Measurements from ENCODE around the gene SUPT3H. TPM values are rescaled to one million over a fixed set of nuclear protein-coding genes. Genes with fewer than 3 reads are reported as not detected.

The SUPT3H gene
- 2.9 TPM for total RNA-seq

DNA sequence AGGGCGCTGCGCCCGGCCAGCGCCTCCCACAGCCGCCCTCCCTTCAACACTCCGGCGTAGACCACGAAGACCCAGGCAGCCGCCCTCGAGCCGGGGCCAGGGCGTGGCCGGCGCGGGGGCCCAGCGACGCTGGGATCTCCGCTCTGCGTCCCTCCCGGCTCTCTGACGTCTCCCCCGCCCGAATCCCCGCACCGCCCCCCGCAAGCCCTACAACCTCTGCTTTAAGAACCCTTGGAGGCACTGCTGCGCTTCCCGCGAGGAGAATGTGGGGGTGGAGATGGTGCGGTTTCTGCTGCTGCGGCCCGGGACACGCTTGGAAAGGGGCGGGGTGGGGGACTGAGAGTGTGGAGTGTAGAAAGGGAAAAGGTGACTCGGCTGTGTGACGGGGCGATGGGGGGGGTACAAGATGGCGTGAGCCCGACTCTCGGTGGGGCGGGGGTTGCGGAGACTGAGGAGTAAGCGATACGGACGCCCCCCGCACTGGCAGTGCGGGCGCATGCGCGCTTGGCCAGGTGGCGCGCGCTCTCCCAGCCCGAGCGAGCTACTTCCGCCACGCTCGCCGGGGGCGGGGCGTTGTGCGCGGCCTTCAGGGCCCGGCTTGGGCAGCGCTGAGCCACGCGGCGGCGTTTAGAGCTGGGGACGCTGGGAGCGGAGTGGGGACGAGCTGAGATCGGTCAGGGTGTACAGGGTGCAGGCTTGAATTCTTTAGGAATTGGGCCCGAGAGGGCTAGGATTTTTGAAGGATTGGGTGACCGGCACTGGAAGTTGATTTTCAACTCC, at the start of gene SUPT3H:
TSS of gene SUPT3H (minus strand) at position 381 of the 780 bp plus-strand sequence.
- ATAC-seq, result peak; percentile 98

DNA sequence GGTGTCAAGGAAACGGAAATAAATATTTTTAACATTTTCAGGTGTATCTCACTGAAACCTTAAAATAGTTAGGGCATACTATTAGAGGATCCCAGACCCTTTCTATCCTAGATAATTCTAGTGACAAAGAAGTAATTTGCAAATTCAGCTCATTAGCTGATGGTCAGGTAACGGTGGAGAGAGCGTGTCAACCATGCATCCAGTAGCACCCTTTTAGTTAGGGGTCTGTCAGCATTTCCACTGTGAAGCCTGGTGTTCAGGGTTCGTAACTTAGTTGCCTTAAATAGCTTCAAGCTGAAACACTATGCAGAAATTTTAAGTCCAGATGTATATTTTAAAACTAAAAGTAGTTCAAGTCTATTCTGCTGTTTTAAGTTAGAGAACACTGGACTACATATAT, 48.5 kb upstream of the SUPT3H start:
- ATAC-seq, result no peak

DNA sequence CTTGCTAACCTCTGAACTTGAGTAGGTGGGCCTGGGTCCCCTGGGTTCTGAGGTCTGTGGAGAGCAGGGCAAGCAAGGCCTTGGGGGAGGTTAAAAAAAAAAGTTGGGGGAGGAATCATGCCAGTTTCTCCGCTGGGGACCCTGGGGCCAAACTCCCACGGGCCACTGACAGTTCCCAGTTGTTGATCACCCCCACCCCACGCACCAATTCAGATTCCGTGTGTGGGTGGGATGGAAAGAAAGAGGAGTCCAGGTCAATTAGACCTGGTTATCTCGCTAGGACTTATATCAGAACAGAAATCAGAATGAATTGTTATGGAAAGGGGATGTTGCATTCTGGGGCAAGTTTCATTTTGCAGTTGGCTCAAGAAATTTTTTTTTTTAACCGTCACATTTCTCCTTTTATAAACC, 46.7 kb upstream of the SUPT3H start:
- no peak for ATAC-seq

GRCh38 chr6:45423824-45424450, 46.2 kb upstream of the SUPT3H start:
- peak; percentile 6 for ATAC-seq

DNA sequence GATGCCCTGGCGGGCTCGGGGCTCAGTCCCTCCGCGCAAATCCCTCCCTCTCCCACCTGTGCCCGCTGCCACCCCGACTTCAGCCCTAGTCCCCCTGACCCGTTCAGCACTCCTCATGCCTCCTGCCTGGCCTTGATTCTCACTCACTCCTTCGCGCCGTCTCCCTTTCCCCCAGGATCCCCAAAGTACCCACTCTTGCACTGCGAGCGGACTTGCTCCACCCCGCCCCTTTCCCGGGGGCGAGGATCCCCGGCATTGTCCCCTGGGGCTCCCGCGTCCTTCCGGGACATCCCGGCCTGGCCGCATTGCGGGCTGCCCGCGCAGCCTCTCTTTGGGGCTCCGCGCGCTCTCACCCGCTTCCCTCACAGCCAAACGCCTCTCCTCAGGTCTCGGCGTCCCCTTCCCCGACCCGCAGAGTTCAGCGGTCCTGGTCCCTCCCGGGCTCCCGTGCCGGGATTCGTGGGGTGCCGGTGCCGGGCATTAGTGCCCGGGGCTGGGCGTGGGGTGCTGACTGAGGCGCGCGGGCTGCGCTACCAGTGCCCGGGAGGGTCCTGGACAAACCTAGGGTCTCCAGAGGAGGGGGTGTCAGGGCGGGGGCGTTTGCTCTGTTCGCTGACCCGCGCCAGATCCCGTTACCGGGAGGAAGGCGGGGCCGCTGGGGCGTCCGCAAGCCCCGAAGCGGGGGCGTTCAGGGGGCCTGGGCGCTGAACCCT, 45.5 kb upstream of the SUPT3H start:
- peak; percentile 3 for ATAC-seq

DNA sequence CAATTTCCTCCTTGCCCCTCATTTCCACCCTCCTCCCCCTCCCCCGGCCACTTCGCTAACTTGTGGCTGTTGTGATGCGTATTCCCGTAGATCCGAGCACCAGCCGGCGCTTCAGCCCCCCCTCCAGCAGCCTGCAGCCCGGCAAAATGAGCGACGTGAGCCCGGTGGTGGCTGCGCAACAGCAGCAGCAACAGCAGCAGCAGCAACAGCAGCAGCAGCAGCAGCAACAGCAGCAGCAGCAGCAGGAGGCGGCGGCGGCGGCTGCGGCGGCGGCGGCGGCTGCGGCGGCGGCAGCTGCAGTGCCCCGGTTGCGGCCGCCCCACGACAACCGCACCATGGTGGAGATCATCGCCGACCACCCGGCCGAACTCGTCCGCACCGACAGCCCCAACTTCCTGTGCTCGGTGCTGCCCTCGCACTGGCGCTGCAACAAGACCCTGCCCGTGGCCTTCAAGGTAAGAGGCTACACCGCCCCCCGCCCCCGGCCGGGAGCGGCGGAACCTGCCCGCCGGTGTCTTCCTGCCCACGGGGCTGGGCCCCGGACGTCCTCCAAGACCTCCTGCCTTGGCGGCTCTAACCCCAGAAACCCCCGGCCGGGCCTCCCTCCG, 44.9 kb upstream of the SUPT3H start:
- peak; percentile 7 for ATAC-seq

GRCh38 chr6:45421709-45422502, 44.2 kb upstream of the SUPT3H start:
- ATAC-seq, result peak; percentile 47

GRCh38 chr6:45420909-45421708, 43.4 kb upstream of the SUPT3H start:
- no peak for ATAC-seq

DNA sequence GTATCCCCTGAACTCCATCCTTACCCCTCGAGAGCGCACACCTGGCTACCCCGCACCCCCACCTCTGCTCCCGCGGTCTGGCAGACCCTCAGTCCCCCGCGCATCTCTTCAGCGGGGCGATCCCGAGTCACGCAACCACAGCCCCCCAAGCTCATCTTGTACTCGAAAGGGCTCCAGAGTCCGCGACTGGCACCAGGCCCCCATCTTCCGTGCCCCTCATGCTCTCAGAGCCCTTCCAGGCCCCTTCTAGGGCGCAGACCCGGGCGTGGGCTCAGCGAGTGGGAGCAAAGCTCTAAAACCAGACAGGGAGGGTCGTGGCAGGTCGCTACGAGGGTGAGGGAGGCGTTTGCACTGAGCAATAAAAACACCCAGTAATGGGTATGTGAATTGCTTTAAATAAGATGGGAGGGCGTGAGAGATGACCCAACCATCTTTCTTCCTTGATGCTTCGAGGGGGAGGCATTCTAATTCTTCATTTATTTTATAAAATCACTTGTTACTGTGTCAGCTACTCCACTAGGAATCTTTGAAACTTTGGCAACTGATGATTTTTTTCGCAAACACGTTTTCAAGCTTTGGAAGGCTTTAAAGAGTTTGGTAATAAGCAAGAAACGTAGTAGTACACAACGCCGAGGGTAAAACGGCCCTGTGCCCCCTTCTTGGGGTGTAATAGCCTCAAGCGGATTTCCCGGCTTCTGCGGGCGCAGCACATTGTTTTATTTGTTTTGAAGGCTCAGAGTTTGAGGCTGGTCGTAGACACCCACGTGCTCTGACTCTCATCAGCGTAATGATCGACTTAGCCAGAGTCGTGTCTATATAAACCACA, 42.6 kb upstream of the SUPT3H start:
- ATAC-seq, result no peak

DNA sequence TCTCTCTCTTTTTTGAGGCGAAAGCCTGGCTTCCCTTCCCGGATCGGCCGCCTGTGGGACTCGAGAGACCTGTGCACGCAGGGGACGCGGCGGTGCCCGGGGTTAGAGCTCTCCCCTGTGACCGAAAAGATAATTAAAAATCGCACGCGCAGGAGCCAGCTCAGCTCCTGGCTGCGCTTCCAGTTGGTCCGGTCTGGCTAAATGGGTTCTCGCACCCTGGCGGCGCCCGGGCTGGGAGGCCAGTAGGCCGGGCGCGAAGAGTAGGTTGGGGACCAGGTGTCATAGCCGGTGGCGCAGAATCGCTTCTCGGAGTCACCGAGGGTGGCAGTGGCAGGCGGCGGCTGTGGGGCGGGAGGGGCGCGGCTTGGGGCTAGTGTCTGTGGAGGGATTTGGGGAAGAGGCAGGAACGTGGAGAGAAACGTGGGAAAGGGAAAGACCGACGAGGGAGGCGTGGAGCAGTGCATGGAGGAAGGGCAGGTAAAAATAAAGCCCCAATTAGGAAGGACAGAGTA, 41.9 kb upstream of the SUPT3H start:
- ATAC-seq, result peak; percentile 82

- no peak for ATAC-seq
These were observed 39.7 kb upstream of the SUPT3H start for GRCh38 chr6:45417436-45417835.

- no peak for ATAC-seq
These were observed 39.0 kb upstream of the SUPT3H start for GRCh38 chr6:45416700-45417099.

DNA sequence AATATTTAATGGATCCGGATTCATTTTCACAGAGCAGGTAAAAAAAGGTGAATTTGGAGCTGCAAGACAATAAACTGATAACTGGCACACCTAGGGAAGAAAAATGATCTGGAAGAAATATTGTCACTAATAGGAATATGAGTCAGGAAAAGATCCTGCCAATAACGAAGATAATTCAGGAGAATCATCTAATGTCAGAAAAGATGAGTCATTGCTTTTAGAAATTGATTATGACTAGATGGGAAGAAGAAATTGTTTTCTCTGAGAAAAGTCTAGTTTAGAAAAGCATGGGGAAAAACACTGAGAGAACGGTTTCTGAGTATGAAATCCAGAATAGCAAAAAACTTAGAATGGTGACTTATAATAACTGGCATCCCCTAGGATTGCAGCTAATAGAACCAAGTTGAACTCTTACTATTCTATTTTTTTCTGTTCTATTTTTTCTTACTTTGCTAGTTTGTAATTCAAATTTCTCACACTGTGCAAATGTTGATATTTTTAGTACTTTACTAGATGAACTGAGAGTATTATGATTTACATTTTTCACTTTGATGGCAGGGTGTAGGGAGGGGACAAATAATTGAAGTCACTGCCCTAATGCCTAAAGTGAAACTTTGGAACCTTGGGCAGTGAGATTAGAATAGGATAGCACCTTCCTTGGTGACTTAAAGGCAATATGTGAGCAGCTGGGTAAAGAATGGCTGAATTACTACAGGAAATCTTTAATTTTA, 38.2 kb upstream of the SUPT3H start:
- no peak for ATAC-seq

GRCh38 chr6:45415315-45415714, 37.6 kb upstream of the SUPT3H start:
- ATAC-seq, result no peak

DNA sequence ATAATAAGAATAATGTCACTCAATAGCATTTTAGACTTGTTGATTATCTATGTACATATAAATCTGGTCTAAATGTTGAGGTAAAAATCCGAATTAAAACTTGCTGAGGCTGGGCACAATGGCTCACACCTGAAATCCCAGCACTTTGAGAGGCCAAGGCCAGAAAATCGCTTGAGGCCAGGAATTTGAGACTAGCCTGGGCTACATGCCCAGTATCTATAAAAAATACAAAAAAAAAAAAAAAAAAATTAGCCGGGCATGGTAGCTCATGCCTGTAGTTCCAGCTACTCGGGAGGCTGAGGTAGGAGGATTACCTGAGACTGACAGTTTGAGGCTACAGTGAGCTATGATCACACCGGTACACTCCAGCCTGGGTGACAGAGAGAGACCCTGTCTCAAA, 34.2 kb upstream of the SUPT3H start:
- ATAC-seq, result no peak

DNA sequence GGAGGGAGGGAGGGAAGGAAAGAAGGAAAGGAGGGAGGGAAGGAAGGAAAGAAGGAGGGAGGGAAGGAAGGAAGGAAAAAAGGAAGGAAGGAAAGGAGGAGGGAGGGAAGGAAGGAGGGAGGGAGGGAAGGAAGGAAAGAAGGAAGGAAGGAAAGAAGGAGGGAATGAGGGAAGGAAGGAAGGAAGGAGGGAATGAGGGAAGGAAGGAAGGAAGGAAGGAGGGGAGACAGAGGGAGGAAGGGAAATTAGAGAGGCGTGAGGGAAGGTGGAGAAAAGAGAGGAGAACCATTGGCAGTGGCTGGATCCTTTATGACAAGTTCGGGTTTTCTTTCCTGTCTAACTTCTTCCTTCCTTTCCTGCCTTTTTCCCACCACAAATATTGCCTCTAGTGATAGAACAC, 22.3 kb upstream of the SUPT3H start:
- no peak for ATAC-seq

- ATAC-seq, result no peak
These were observed 20.5 kb upstream of the SUPT3H start for GRCh38 chr6:45398075-45398813.

GRCh38 chr6:45394586-45395095, 16.9 kb upstream of the SUPT3H start:
- ATAC-seq, result no peak

DNA sequence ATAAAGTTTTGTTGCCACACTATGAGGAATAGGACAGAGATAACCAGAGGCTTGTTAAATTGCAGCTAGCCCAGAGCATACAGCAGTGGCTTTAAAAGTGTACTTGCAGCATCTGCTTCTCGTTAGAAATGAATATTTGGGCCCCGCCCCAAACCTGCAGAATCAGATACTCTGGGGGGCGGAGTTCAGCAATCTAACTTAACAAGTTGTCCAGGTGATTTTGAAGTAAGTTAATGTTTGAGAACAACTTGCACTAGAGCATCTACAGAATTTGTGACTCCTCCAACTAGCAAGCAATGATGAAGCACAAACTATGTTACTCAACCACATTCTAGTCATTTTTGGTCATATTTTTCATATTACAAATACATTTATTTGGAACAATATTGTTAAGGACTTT, 10.6 kb upstream of the SUPT3H start:
- no peak for ATAC-seq
